Diencephalon (tissue), 1 donor: Measurements from ENCODE around the gene SPRR2E. TPM values are rescaled to one million over a fixed set of nuclear protein-coding genes. Genes with fewer than 3 reads are reported as not detected.

Source experiments
- small RNA-seq: library from RNA; depleted of rRNA; stranded (forward); fragments of <200 nt; gene quantifications from one replicate; pipeline ENCODE3, GENCODE V24; 2014
- total RNA-seq: library from RNA; depleted of rRNA; stranded (reverse); fragments of >200 nt; gene quantifications from one replicate; pipeline ENCODE4 v1.2.3, GENCODE V29; 2014

SPRR2E gene
- not detected for total RNA-seq

GRCh38 chr1:153094426-153094825, at the start of gene SPRR2E:
TSS of gene SPRR2E (minus strand) at chr1:153094526. CDS start at chr1:153093751, 775 bp downstream.

GRCh38 chr1:153113416-153113815, 19.1 kb upstream of the SPRR2E start, which contains the start of gene SPRR2F:
TSS of gene SPRR2F (minus strand) at chr1:153113516. CDS start at chr1:153112733, 783 bp downstream.

DNA sequence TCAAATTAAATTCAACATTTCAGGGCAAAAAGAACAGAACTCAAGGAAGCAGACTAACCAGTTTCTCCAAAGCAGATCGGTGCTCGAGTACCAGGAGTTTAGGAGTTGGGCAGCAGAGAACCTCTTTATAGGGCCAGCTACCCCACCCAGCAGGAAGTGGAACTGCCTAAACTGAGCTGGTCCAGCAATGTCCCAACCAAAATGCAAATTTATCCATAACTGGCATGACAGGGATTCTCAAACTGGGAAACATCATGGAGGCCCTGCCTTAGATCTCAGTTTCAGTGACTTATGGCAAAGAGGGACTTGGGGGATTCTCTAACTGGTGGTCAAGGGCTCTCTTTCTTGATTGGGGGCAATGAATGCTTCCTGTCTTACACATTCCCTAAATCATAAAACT, 22.8 kb downstream of the SPRR2E start, which contains the start of gene SPRR2B:
SPRR2B (minus strand) TSS at position 101 of the 400 bp plus-strand sequence. CDS start 772 bp downstream, outside the sequence.

DNA sequence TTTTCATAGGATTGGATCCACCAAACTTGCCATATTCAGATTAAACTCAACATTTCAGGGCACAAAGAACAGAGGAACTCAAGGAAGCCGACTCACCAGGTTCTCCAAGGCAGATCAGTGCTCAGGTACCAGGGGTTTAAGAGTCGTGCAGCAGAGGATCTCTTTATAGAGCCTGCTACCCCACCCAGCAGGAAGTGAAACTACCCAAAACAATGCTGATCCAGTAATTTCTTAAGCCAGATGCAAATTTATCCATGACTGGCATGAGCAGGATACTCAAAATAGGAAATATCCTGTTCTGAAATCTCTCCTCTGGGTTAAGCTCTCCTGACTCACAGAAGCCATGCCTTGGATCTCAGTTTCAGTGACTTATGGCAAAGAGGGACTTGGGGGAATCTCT, 37.0 kb downstream of the SPRR2E start, which contains the start of gene SPRR2A:
SPRR2A (minus strand) TSS at position 138 of the 400 bp plus-strand sequence. CDS start 777 bp downstream, outside the sequence.

Small RNA genes within 50 kb of the gene (small RNA-seq; reads per million reads assigned to genes)
- not detected for gene SPRR2C

Other genes starting within 250 kb of the SPRR2E start
- not detected for gene LCE7A, start 234.5 kb downstream of the SPRR2E start, total RNA-seq
- gene SMCP, start 216.2 kb downstream of the SPRR2E start, total RNA-seq: not detected
- gene IVL, start 186.0 kb downstream of the SPRR2E start, total RNA-seq: not detected
- not detected for gene SPRR5, start 147.3 kb downstream of the SPRR2E start, total RNA-seq
- not detected for gene SPRR4, start 123.9 kb downstream of the SPRR2E start, total RNA-seq
- not detected for gene SPRR1A, start 110.4 kb downstream of the SPRR2E start, total RNA-seq
- not detected for gene SPRR3, start 92.8 kb downstream of the SPRR2E start, total RNA-seq
- gene SPRR1B, start 63.3 kb downstream of the SPRR2E start, total RNA-seq: not detected
- gene SPRR2D, start 53.4 kb downstream of the SPRR2E start, total RNA-seq: not detected
- gene SPRR2A, start 37.0 kb downstream of the SPRR2E start, total RNA-seq: not detected
- gene SPRR2B, start 22.9 kb downstream of the SPRR2E start, total RNA-seq: not detected
- not detected for gene SPRR2F, start 19.0 kb upstream of the SPRR2E start, total RNA-seq
- not detected for gene SPRR2G, start 56.4 kb upstream of the SPRR2E start, total RNA-seq
- not detected for gene LELP1, start 108.9 kb upstream of the SPRR2E start, total RNA-seq
- not detected for gene PRR9, start 123.1 kb upstream of the SPRR2E start, total RNA-seq
- gene LORICRIN, start 165.2 kb upstream of the SPRR2E start, total RNA-seq: 0.69 TPM
- gene PGLYRP3, start 218.4 kb upstream of the SPRR2E start, total RNA-seq: not detected